Ovary (tissue), 3 donors: ENCODE data around the gene SLC35B3.
"Not testable (repeated sequence)": the region's sequence is repeated elsewhere in the genome, so short reads cannot be mapped to it uniquely, and the experiment has no call there.

Experiments
- CTCF ChIP-seq, 3 donors: fragments of 450-650 bp in 2 of 3; fragments of 200-600 bp in 1 of 3; IDR thresholded peaks; one replicate each; pipeline versions ENCODE4 v1.5.1 to v1.8.0; 2016 to 2022; ENCODE audit warnings: antibody characterized with exemption in 3 of 3, mild to moderate bottlenecking in 1 of 3
- POLR2A ChIP-seq: fragments of 450-650 bp; IDR thresholded peaks from one replicate; pipeline ENCODE4 v1.6.1; 2017; ENCODE audit warnings: antibody characterized with exemption, mild to moderate bottlenecking, moderate library complexity
- donor health status: DM: no; HTN: no; CAD: no.

- TF ChIP-seq CTCF (IDR thresholded peaks at IDR 0.05); POLR2A: not testable (repeated sequence)
These were observed 8.8 kb downstream of the SLC35B3 start for GRCh38 chr6:8426544-8426943.
